ENCODE results near the gene BTG3.

- no peak for TF ChIP-seq EZH2 (IDR thresholded peaks at IDR 0.05; ENCODE audit: borderline replicate concordance, insufficient read depth, low read length, poor library complexity, severe bottlenecking)
- TF ChIP-seq, protein P1, sequence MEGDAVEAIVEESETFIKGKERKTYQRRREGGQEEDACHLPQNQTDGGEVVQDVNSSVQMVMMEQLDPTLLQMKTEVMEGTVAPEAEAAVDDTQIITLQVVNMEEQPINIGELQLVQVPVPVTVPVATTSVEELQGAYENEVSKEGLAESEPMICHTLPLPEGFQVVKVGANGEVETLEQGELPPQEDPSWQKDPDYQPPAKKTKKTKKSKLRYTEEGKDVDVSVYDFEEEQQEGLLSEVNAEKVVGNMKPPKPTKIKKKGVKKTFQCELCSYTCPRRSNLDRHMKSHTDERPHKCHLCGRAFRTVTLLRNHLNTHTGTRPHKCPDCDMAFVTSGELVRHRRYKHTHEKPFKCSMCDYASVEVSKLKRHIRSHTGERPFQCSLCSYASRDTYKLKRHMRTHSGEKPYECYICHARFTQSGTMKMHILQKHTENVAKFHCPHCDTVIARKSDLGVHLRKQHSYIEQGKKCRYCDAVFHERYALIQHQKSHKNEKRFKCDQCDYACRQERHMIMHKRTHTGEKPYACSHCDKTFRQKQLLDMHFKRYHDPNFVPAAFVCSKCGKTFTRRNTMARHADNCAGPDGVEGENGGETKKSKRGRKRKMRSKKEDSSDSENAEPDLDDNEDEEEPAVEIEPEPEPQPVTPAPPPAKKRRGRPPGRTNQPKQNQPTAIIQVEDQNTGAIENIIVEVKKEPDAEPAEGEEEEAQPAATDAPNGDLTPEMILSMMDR (IDR thresholded peaks at IDR 0.05; ENCODE audit: poor library complexity, severe bottlenecking), result no peak
- no peak for TF ChIP-seq POLR2AphosphoS5 (IDR thresholded peaks at IDR 0.05)
- TF ChIP-seq EP300 (conservative IDR thresholded peaks at IDR 0.05; ENCODE audit: poor library complexity, severe bottlenecking), result no peak
- TF ChIP-seq, protein P2, sequence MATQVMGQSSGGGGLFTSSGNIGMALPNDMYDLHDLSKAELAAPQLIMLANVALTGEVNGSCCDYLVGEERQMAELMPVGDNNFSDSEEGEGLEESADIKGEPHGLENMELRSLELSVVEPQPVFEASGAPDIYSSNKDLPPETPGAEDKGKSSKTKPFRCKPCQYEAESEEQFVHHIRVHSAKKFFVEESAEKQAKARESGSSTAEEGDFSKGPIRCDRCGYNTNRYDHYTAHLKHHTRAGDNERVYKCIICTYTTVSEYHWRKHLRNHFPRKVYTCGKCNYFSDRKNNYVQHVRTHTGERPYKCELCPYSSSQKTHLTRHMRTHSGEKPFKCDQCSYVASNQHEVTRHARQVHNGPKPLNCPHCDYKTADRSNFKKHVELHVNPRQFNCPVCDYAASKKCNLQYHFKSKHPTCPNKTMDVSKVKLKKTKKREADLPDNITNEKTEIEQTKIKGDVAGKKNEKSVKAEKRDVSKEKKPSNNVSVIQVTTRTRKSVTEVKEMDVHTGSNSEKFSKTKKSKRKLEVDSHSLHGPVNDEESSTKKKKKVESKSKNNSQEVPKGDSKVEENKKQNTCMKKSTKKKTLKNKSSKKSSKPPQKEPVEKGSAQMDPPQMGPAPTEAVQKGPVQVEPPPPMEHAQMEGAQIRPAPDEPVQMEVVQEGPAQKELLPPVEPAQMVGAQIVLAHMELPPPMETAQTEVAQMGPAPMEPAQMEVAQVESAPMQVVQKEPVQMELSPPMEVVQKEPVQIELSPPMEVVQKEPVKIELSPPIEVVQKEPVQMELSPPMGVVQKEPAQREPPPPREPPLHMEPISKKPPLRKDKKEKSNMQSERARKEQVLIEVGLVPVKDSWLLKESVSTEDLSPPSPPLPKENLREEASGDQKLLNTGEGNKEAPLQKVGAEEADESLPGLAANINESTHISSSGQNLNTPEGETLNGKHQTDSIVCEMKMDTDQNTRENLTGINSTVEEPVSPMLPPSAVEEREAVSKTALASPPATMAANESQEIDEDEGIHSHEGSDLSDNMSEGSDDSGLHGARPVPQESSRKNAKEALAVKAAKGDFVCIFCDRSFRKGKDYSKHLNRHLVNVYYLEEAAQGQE (IDR thresholded peaks at IDR 0.05; ENCODE audit: borderline replicate concordance), result no peak
Measured at GRCh38 chr21:17607684-17608083, 5.0 kb downstream of the BTG3 start.

All from neural cell (in vitro differentiated cells).